ES-I3 (cell line): Measurements from ENCODE around the gene FILIP1L.

Source experiments
- H3K36me3 ChIP-seq: 2 replicates; pipeline ENCODE4 v1.6.1; 2013; ENCODE audit warnings: mild to moderate bottlenecking, low read length, control low read depth, moderate library complexity; ENCODE audit not compliant: insufficient read depth
- H3K4me1 ChIP-seq: 2 replicates; pipeline ENCODE4 v1.6.1; 2013; ENCODE audit warnings: mild to moderate bottlenecking, control low read depth, low read length; ENCODE audit not compliant: insufficient read depth
- H3K9ac ChIP-seq: 2 replicates; pipeline ENCODE4 v1.6.1; 2013; ENCODE audit warnings: low read depth, mild to moderate bottlenecking, low read length, moderate library complexity
- H3K9me3 ChIP-seq: 2 replicates; pipeline ENCODE4 v1.6.1; 2013; ENCODE audit warnings: mild to moderate bottlenecking, low read length, moderate library complexity; ENCODE audit not compliant: control insufficient read depth, insufficient read depth

Gene FILIP1L

DNA sequence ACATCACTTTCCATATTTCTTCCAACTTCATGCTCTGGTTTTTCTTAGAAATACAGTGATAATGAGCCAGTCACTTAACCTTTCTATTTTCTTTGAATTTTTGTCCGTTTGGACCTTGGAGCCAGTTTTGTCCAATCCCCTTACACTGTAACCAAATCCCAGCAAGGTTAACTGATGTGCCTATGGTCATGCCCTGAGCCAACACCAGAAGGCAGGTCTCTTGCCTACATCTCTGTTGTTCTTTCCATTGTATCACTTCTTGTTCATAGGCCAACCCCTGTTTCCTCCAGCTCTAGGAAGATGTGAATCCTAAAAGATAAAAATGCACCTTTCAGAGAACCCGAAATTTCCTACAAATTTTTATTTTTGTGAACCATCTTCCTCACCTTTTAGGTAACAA, 174.0 kb downstream of the FILIP1L start:
- Histone ChIP-seq H3K9me3 (no peaks in the 10 kb centered on the region), H3K4me1 (peaks cover 14% of the 10 kb centered on the region), H3K9ac (no peak overlapping the region), H3K36me3 (no peaks in the 10 kb centered on the region)

DNA sequence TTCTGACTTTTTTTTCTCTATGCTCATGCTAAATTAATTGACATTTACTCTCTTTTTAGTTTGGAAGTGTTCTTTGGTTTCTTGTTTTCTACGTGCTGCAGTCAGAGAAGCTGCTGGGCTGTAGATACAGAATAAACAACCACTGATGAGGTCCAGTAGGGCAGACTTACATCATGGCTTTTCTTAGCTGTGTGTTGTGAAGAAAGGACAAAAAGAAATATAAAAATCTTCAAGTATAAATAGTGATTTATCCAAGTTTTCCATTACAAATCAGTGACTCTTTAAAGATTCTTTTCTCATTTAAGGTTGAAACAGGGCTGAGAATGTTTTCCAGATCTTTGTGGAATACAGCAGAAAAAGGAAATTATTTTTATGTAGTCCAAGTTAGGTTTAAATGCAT, 174.4 kb downstream of the FILIP1L start:
- no peak overlapping the region for H3K9ac ChIP-seq

GRCh38 chr3:99938270-99938911, 175.9 kb downstream of the FILIP1L start:
- Histone ChIP-seq H3K36me3 (no peaks in the 10 kb centered on the region), H3K9me3 (no peaks in the 10 kb centered on the region), H3K4me1 (no peaks in the 10 kb centered on the region), H3K9ac (no peak overlapping the region)

More for the DNA sequence above, 174.4 kb downstream of the FILIP1L start:
- Histone ChIP-seq H3K36me3 (no peaks in the 10 kb centered on the region), H3K9me3 (no peaks in the 10 kb centered on the region), H3K4me1 (peaks cover 9% of the 10 kb centered on the region)

DNA sequence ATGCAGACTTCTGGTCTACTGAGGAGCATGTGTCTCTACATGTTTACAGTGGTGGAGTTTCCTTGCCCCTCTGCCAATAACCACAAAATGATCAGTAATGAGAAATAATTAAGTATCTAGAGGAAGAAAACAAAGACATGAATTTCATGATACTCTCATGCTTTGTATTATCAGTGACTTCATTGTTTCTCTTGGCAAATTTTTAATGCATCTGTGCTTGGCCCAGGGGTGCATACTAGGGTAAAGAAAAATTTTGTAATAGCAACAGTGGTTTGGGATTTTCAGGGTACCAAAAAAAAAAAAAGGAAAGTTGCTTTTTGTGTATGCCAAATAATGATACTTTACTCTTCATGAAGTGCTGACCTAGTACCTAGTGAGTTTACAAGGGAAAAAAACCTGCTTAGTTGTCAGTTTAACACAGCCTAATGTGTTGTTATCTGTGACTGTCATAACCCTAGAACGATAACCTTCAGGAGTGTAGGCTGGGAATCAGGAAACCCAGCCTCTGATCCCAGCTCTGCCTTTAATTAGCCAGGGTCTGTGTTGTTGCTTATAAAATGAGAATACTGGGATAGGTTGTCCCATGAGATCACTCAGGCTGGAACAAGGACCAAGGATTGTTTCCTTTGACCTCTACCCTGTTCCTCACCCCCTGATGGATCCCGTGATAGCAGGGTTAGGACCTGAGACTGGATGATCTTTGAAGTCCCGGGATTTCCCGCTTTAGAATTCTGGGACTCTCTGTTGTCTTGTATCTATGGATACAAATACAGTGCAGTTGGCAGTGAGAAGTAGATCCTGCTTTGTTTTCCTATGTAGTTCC, 179.1 kb downstream of the FILIP1L start:
- Histone ChIP-seq H3K9ac (no peak overlapping the region), H3K36me3 (no peaks in the 10 kb centered on the region), H3K9me3 (no peaks in the 10 kb centered on the region), H3K4me1 (peaks cover 6% of the 10 kb centered on the region)

GRCh38 chr3:99933971-99934750, 180.1 kb downstream of the FILIP1L start:
- no peaks in the 10 kb centered on the region for H3K9me3 ChIP-seq

DNA sequence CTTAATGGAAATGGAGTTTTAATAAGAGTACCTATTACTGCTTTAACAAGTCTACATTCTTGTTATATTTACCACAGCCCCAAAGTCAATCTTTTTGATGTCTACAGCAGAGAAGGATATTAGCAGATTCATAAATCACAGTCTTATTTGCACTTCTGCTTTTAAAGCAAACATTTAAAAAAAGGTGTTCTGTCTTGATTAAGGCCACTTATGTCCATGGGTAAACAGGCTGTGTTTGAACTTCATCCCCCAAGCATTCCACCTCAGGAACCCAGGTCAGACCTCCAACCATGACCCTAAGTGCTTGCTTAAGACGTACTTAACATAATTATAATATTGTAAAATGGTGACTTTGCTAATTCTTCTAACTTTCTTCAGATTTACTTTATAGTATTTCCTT, 183.2 kb downstream of the FILIP1L start:
- H3K9me3 ChIP-seq, result no peaks in the 10 kb centered on the region
- no peak overlapping the region for H3K9ac ChIP-seq
- H3K36me3 ChIP-seq, result no peaks in the 10 kb centered on the region
- H3K4me1 ChIP-seq, result peaks cover 33% of the 10 kb centered on the region

More at GRCh38 chr3:99933971-99934750, 180.1 kb downstream of the FILIP1L start:
- Histone ChIP-seq H3K4me1 (peaks cover 15% of the 10 kb centered on the region), H3K9ac (no peak overlapping the region), H3K36me3 (no peaks in the 10 kb centered on the region)

DNA sequence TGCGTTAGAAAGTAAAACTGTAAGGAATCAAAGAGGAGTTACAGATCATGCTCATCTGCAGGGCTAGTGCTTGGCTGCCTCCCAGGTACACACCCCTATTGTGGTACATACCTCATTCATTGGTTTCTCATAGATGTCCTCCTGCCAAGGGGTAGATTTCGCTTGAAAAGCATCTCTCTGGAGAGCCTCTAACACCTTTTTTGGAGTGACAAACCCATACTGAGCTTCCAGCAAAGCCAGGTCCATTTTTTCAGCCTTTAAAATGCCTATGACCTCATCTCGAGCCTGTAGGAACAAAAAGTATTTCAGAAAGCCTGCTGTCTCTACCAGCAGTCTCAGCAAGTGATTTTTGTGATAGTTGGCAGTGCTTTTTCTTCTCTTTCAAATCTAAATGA, 184.6 kb downstream of the FILIP1L start:
- H3K9ac ChIP-seq, result no peak overlapping the region
- no peaks in the 10 kb centered on the region; the same call in 1 of the 2 replicates for H3K36me3 ChIP-seq
- peaks cover 43% of the 10 kb centered on the region for H3K4me1 ChIP-seq
- H3K9me3 ChIP-seq, result no peaks in the 10 kb centered on the region

DNA sequence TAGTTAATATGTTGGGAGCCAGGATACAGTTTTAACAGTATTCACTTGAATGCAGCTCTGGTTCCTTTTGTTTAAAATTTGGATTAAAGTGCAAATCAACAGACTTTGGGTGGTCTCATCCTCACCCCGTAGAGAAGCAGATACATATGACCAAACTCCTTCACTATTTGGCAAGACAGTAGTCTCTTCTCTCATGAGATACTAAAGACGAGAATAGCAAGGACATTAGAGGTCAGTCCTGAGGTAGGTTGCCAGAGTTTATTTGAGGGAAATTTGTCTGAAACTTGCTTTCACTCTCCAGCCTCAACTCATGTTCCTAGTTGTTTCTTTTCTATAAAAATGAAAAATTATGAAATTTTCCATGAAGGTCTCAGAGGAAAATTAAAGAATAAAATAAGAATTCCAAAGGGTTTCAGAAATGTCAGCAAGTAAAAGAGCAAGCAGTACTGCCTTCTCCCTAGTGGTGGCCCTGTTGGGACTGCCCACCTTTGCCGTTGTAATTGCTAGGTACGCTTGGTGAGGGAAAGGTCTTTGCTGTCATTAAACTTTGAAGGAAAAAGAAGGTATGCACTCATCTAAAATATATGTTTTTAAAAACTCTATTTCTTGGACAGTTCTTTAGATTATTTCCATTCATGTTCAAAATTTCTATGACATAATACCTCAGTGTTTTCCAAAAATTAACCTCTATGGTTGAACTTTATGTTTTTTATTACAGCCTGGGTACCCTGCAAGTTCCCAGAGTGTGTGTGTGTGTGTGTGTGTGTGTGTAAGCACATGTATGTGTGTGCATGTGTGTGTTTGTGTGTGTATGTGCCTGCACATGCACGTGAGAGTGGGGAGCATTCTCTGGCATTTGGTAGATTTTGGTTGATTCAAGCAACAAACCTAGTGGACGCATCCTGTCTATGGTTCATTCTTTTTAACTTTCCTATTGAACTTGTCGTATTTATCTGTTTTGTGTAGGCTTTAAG, 185.2 kb downstream of the FILIP1L start:
- Histone ChIP-seq H3K4me1 (peaks cover 43% of the 10 kb centered on the region), H3K9me3 (no peaks in the 10 kb centered on the region), H3K36me3 (no peaks in the 10 kb centered on the region; the same call in 1 of the 2 replicates), H3K9ac (no peak overlapping the region)

DNA sequence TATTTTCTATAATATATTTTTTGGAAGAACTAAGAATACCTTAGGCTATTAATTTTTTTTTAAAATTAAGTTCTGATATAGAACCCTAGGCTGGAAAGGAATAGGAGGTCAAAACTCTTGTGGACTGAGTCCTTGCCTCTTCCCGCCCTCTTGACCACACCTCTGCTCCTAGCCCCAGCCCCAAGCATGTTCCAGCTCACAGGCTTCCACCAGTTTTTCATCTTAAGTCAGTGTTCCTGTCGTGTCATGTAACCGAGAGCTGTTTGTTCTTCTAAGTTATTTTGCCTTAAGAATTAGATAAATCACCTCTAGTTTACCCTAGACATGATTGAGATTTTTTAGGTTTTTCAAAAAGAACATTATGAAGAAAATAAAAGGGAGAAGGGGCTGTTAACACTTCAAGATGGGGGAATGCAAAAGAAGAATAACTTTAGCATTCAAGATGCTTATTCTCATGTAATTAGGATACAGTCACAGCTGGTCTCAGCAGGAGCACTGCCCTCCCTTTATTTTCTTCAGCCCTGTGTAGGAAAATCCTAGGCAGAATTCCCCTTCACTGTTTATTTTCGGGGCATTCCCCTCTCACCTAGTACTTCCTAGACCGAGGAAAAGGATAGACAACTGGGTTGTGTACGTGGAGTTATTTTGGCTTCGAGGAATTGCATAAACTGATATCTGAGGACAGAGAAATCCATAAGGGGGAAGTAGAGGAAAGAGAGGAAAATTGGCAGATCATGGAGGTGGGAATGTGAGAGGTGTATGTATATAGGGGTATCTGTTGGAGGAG, 186.4 kb downstream of the FILIP1L start:
- Histone ChIP-seq H3K4me1 (peaks cover 43% of the 10 kb centered on the region), H3K9me3 (no peaks in the 10 kb centered on the region), H3K9ac (peak overlapping the region; percentile 20; the same call in 1 of the 2 replicates), H3K36me3 (no peaks in the 10 kb centered on the region; the same call in 1 of the 2 replicates)

- Histone ChIP-seq H3K9me3 (no peaks in the 10 kb centered on the region), H3K9ac (no peak overlapping the region), H3K4me1 (peaks cover 44% of the 10 kb centered on the region), H3K36me3 (no peaks in the 10 kb centered on the region; the same call in 1 of the 2 replicates)
Measured at GRCh38 chr3:99925584-99926230, 188.6 kb downstream of the FILIP1L start.

- no peaks in the 10 kb centered on the region; the same call in 1 of the 2 replicates for H3K36me3 ChIP-seq
Measured at GRCh38 chr3:99923873-99924272, 190.4 kb downstream of the FILIP1L start.

DNA sequence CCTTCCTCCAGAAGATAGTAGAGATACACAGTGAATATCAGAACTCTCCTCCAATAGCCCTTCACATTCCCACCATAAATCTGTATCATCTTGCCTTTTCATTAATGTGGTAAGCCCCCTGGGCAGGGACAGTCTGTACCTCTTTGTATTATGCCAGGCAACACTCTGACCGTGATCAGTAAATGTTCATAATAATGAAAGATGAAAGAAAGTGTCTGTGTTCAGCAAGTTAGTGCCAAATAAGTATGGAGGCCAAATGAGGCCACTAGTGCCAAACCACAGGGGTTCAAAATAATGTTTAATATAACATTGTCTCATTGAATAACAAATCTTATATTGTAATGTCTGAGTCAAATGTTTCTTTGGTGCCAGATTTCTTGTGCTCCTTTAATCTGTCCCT, 192.3 kb downstream of the FILIP1L start:
- Histone ChIP-seq H3K36me3 (no peaks in the 10 kb centered on the region; the same call in 1 of the 2 replicates), H3K9me3 (no peaks in the 10 kb centered on the region), H3K4me1 (peaks cover 39% of the 10 kb centered on the region), H3K9ac (no peak overlapping the region)

More at GRCh38 chr3:99923873-99924272, 190.4 kb downstream of the FILIP1L start:
- Histone ChIP-seq H3K4me1 (peaks cover 48% of the 10 kb centered on the region), H3K9ac (no peak overlapping the region), H3K9me3 (no peaks in the 10 kb centered on the region)

- H3K9ac ChIP-seq, result no peak overlapping the region
- no peaks in the 10 kb centered on the region for H3K9me3 ChIP-seq
- peaks cover 34% of the 10 kb centered on the region for H3K4me1 ChIP-seq
- H3K36me3 ChIP-seq, result no peaks in the 10 kb centered on the region; the same call in 1 of the 2 replicates
Measured at GRCh38 chr3:99921377-99921695, 193.0 kb downstream of the FILIP1L start.
